Progenitor cell of endocrine pancreas (in vitro differentiated cells): Measurements from ENCODE around the gene GGT5. TPM values are rescaled to one million over a fixed set of nuclear protein-coding genes. Genes with fewer than 3 reads are reported as not detected.

Experiments
- DNase-seq: peaks from one replicate; pipeline ENCODE4 v3.0.0; 2021; ENCODE audit warnings: low spot score; ENCODE audit not compliant: unreplicated experiment
- H3K27ac Mint-ChIP-seq: 2 replicates; pipeline ENCODE4 v1.8.0; 2021; ENCODE audit warnings: mild to moderate bottlenecking, moderate library complexity, mixed read lengths
- H3K27me3 Mint-ChIP-seq: 2 replicates; pipeline ENCODE4 v1.8.0; 2021; ENCODE audit warnings: mixed read lengths
- H3K36me3 Mint-ChIP-seq: 2 replicates; pipeline ENCODE4 v1.8.0; 2022; ENCODE audit warnings: mixed read lengths; ENCODE audit not compliant: insufficient read depth
- H3K4me1 Mint-ChIP-seq: 2 replicates; pipeline ENCODE4 v1.8.0; 2021; ENCODE audit warnings: low read depth, mixed read lengths
- H3K4me3 Mint-ChIP-seq: 2 replicates; pipeline ENCODE4 v1.8.0; 2021; ENCODE audit warnings: low read depth, mild to moderate bottlenecking, moderate library complexity, mixed read lengths
- H3K9me3 Mint-ChIP-seq: 2 replicates; pipeline ENCODE4 v1.8.0; 2021; ENCODE audit warnings: low read depth, mixed read lengths
- CTCF ChIP-seq: fragments of 200-600 bp; sonication (generic); IDR thresholded peaks from one replicate; pipeline ENCODE4 v1.5.0; 2021; ENCODE audit warnings: antibody characterized with exemption, mild to moderate bottlenecking; ENCODE audit not compliant: unreplicated experiment
- total RNA-seq: library from RNA; stranded (reverse); gene quantifications from 2 replicates; pipeline ENCODE4 v1.2.1, GENCODE V29; 2021

Gene GGT5
- total RNA-seq, 1 donor from 2014 or later = not detected

- Mint-ChIP-seq H3K4me1 (no peaks in the 10 kb centered on the region), H3K36me3 (no peaks in the 10 kb centered on the region), H3K27me3 (no peaks in the 10 kb centered on the region), H3K27ac (no peak overlapping the region), H3K9me3 (no peaks in the 10 kb centered on the region), H3K4me3 (no peak overlapping the region)
- no peak for DNase-seq
- no peak for TF ChIP-seq CTCF
Measured at GRCh38 chr22:24188705-24189248, 56.1 kb downstream of the GGT5 start.

- TF ChIP-seq CTCF = no peak
- no peak overlapping the region for H3K4me3 Mint-ChIP-seq
- no peaks in the 10 kb centered on the region for H3K36me3 Mint-ChIP-seq
- no peak for DNase-seq
- no peaks in the 10 kb centered on the region for H3K27me3 Mint-ChIP-seq
- H3K4me1 Mint-ChIP-seq = no peaks in the 10 kb centered on the region
- H3K9me3 Mint-ChIP-seq = no peaks in the 10 kb centered on the region
- no peak overlapping the region for H3K27ac Mint-ChIP-seq
Measured at GRCh38 chr22:24187731-24188644, 56.9 kb downstream of the GGT5 start.

- Mint-ChIP-seq H3K27me3 (no peaks in the 10 kb centered on the region), H3K27ac (no peak overlapping the region), H3K9me3 (no peaks in the 10 kb centered on the region), H3K36me3 (no peaks in the 10 kb centered on the region), H3K4me3 (no peak overlapping the region), H3K4me1 (no peaks in the 10 kb centered on the region)
- DNase-seq = no peak
- TF ChIP-seq CTCF = no peak
Measured at GRCh38 chr22:24186892-24187670, 57.8 kb downstream of the GGT5 start.

GRCh38 chr22:24186352-24186740 is 58.5 kb downstream of the GGT5 start:
- Mint-ChIP-seq H3K27ac (no peak overlapping the region), H3K4me3 (no peak overlapping the region), H3K27me3 (no peaks in the 10 kb centered on the region), H3K9me3 (no peaks in the 10 kb centered on the region), H3K4me1 (no peaks in the 10 kb centered on the region), H3K36me3 (no peaks in the 10 kb centered on the region)
- no peak for TF ChIP-seq CTCF
- DNase-seq = no peak
